Neural crest cell (in vitro differentiated cells): ENCODE results near the gene SYS1. TPM values are rescaled to one million over a fixed set of nuclear protein-coding genes. Genes with fewer than 3 reads are reported as not detected.
A peak's percentile ranks its signal among the peaks of the same experiment; 100 is the strongest.

Source experiments
- DNase-seq: peaks from one replicate; pipeline ENCODE4 v3.0.0; 2021; ENCODE audit warnings: low read depth, mixed read lengths, low spot score
- H3K27ac Mint-ChIP-seq: one replicate; pipeline ENCODE4 v1.8.0; 2021; ENCODE audit warnings: mild to moderate bottlenecking, mixed read lengths; ENCODE audit not compliant: unreplicated experiment
- H3K27me3 Mint-ChIP-seq: 2 replicates; pipeline ENCODE4 v1.8.0; 2021; ENCODE audit warnings: low read depth, mild to moderate bottlenecking, mixed read lengths
- H3K36me3 Mint-ChIP-seq: 2 replicates; pipeline ENCODE4 v1.8.0; 2021; ENCODE audit warnings: low read depth, mild to moderate bottlenecking, mixed read lengths
- H3K4me1 Mint-ChIP-seq: 2 replicates; pipeline ENCODE4 v1.8.0; 2021; ENCODE audit warnings: mixed read lengths
- H3K4me3 Mint-ChIP-seq: one replicate; pipeline ENCODE4 v1.8.0; 2021; ENCODE audit warnings: mild to moderate bottlenecking, mixed read lengths
- H3K9me3 Mint-ChIP-seq: 2 replicates; pipeline ENCODE4 v1.8.0; 2021; ENCODE audit warnings: mixed read lengths
- total RNA-seq: library from RNA; stranded (reverse); gene quantifications from 2 replicates; pipeline ENCODE4 v1.2.1, GENCODE V29; 2021
- TF ChIP-seq, protein P1 (sequence below): fragments of 200-600 bp; sonication (generic); conservative IDR thresholded peaks from 2 replicates; pipeline ENCODE4 v1.5.0; 2021; ENCODE audit warnings: antibody characterized with exemption, mild to moderate bottlenecking

Gene SYS1
- total RNA-seq, 1 donor from 2014 or later: 24.6 TPM

DNA sequence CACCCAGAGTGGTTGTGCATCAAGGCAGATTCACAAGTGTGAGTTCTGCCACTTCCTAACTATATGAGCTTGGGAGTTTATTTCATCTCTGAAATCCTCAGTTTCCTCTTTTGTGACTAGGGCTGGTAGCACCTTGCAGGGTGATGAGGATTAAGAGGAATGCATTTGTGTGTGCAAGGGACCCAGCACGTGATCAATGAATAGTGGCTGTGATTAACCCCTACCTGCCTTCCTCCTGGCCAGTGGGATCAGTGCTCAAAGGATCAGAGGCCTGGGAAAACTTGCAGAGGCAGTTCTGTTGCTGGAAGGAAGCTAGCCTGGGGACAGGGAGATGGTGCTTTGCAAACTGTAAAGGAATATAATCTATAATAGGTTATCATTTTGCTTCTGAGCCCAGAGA lies 22.0 kb upstream of the SYS1 start:
- Mint-ChIP-seq H3K27me3 (no peaks in the 10 kb centered on the region), H3K27ac (no peak overlapping the region), H3K4me3 (peak overlapping the region; percentile 27), H3K9me3 (no peaks in the 10 kb centered on the region), H3K4me1 (peaks cover 30% of the 10 kb centered on the region), H3K36me3 (no peaks in the 10 kb centered on the region)
- TF ChIP-seq, protein P1, sequence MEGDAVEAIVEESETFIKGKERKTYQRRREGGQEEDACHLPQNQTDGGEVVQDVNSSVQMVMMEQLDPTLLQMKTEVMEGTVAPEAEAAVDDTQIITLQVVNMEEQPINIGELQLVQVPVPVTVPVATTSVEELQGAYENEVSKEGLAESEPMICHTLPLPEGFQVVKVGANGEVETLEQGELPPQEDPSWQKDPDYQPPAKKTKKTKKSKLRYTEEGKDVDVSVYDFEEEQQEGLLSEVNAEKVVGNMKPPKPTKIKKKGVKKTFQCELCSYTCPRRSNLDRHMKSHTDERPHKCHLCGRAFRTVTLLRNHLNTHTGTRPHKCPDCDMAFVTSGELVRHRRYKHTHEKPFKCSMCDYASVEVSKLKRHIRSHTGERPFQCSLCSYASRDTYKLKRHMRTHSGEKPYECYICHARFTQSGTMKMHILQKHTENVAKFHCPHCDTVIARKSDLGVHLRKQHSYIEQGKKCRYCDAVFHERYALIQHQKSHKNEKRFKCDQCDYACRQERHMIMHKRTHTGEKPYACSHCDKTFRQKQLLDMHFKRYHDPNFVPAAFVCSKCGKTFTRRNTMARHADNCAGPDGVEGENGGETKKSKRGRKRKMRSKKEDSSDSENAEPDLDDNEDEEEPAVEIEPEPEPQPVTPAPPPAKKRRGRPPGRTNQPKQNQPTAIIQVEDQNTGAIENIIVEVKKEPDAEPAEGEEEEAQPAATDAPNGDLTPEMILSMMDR: no peak
- DNase-seq: no peak

DNA sequence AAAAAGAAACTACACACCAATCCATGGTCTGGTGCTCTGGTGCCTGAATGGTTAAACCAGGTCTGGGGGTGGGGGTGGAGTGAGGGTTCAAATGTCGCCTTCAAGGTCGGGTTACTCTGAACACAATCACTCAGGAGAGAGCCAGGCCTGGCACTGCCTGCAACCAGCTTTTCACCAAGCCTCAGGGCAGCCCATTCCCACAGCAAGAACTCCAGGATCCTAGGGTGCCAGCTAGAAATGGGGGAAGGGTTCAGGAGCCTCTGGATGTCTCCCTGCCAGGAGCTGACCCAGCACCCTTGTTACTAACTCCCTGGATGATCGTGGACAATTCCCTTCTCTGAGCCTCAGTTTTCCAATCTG lies 21.4 kb upstream of the SYS1 start:
- H3K27ac Mint-ChIP-seq: no peak overlapping the region
- H3K27me3 Mint-ChIP-seq: no peaks in the 10 kb centered on the region
- no peaks in the 10 kb centered on the region for H3K36me3 Mint-ChIP-seq
- TF ChIP-seq, protein P1: no peak
- no peak for DNase-seq
- H3K9me3 Mint-ChIP-seq: no peaks in the 10 kb centered on the region
- peaks cover 32% of the 10 kb centered on the region for H3K4me1 Mint-ChIP-seq
- no peak overlapping the region for H3K4me3 Mint-ChIP-seq

DNA sequence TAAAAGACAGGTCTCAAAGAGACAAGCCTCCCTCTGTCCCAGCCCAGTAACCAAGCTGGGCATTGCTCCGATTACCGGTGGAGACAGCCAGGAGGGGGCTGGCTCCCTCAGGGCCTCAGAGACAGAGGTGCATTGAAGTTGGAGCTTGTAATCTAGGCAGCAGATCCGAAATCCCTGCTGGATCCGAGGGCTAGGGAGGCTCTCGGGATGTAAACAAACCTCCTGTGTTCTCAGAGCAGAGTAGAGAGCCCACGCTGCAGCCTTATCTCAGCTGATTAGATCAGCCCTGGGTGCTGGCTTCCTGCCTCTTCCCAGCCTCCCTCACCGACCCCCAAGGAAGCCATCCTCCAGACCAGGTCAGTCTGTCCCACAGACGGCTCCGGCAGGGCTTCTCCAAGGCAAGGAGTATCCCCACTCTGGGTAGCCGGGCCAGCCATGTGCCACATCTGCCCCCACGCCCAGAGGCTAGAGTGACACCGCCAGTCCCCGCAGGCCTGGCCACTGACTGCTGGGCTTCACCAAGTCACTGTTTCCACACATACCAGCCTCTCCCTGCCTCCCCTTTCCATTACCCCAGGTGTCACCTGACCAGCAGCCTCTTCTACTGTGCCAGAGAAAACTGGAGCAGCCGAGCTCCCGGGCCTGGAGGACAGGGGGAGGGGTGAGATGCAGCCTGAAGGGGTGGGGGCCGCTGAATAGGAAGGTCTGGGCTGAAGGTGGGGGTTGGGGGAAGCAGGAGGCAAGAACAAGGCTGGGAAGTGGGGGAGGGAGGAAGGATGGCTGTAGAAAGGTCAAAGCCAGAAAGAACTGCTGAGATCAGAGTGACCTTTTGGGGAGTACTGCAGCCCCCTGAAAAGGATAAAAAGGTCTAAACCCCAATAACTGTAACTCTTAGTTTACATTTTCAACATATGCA lies 20.8 kb upstream of the SYS1 start:
- TF ChIP-seq, protein P1: no peak

DNA sequence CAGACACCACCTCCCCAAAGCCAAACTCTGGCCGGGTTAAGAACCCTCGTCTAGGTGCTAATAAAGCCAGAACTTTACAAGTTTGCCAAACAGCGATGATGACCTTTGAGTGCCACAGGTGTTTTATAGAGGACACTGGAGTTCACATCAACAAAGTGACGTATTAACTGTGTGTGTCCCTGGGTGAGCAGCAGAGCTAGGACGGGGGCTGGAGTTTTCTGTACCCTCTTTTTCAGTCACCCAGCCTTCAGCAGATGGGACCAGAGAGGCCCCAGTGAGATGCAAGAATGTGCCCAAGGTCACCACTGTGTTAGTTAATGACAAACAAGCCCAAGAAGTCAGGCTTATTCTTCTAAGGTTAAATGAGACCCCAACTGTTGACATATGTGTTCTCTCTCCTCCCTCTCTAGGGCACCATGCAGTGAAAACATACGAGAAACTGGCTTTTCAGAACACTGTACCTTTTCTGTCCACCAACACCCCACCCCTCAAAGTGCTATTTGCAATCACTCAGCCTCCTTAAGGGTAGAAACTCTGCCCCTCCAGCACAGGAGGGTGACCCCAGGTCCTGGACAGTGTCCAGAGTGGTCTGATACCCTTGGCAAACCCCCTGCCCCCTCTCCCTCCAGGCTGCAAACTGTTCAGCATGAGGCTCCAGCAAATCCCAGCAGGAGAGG lies 20.0 kb upstream of the SYS1 start:
- peaks cover 45% of the 10 kb centered on the region for H3K4me1 Mint-ChIP-seq
- no peak for DNase-seq
- peaks cover 9% of the 10 kb centered on the region for H3K27me3 Mint-ChIP-seq
- no peaks in the 10 kb centered on the region for H3K9me3 Mint-ChIP-seq
- TF ChIP-seq, protein P1: no peak
- H3K27ac Mint-ChIP-seq: no peak overlapping the region
- no peak overlapping the region for H3K4me3 Mint-ChIP-seq
- H3K36me3 Mint-ChIP-seq: no peaks in the 10 kb centered on the region

More for the DNA sequence above, 20.8 kb upstream of the SYS1 start:
- DNase-seq: no peak
- Mint-ChIP-seq H3K4me1 (peaks cover 39% of the 10 kb centered on the region), H3K9me3 (no peaks in the 10 kb centered on the region), H3K36me3 (no peaks in the 10 kb centered on the region), H3K27ac (peak overlapping the region; percentile 27), H3K4me3 (no peak overlapping the region), H3K27me3 (peaks cover 3% of the 10 kb centered on the region)

DNA sequence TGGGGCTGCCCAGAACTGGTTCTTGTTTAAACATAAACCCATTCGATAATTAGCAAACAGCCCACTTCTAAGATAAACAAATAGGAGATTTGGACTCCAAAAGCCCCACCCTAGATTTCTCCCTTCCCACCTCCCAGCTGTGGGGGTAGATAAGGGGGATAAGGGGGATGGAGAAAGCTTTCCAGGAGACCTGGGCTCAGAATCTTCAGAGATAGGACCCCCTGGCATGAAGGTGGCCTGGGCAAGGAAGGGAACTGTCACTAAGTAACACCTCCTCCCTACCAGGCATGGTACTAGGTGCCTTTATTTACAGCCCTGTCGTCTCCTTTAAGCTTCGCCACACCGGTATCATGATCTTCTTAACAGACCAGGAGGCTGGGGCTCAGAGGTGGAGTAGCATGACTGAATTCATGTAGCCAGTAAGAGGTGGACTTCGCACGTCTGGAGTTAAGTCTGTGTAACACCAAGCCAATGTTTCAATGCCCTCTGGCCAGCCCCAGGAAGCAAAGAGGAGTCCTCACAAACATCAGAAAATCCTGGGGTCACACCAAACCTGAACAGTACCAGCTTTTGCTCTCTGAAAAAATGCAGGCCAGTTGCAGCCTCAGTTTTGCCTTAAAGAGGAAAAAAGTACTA lies 19.3 kb upstream of the SYS1 start:
- H3K9me3 Mint-ChIP-seq: no peaks in the 10 kb centered on the region
- H3K4me1 Mint-ChIP-seq: peaks cover 45% of the 10 kb centered on the region
- no peak overlapping the region for H3K4me3 Mint-ChIP-seq
- TF ChIP-seq, protein P1: no peak
- peaks cover 9% of the 10 kb centered on the region for H3K27me3 Mint-ChIP-seq
- no peaks in the 10 kb centered on the region for H3K36me3 Mint-ChIP-seq
- no peak for DNase-seq
- no peak overlapping the region for H3K27ac Mint-ChIP-seq
